Endometrial microvascular endothelial cells (primary cell): ENCODE data around the gene HEXIM2. TPM values are rescaled to one million over a fixed set of nuclear protein-coding genes. Genes with fewer than 3 reads are reported as not detected.

Experiments
- in situ Hi-C: cut with HindIII; loops from 2 replicates; pipeline ENCODE4 v1.10.0; 2017; ENCODE audit warnings: low sequenced_read_pairs, low pct_unique_long_range_greater_than_20kb; ENCODE audit errors: inconsistent ontology term
- total RNA-seq: library from RNA; depleted of rRNA; stranded (reverse); fragments of >200 nt; gene quantifications from one replicate; pipeline ENCODE4 v1.2.3, GENCODE V29; 2015; ENCODE audit errors: inconsistent ontology term

Gene HEXIM2
- total RNA-seq, 1 donor from 2014 or later = 5.1 TPM

DNA sequence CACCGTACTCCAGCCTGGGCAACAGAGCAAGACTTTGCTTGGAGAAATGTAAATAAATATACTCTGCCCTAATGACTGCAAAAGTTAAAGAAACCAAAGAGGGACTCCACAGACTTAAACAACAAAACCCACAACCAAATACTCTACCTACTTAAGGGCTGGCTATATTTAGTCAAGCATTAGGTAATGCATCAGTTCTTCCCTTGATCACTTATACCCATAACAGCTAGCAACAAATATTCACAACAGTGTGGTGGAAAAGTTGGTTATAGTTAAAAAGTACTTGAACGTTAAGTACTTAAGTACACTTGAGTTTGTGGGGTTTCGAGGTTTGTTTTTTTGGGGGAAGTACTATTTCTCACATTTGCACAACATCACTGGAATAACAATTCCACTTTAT lies 5.4 kb upstream of the HEXIM2 start:
- in situ Hi-C loops = no loop called here

- in situ Hi-C loops = no loop called here
These were observed 1.0 kb upstream of the HEXIM2 start for GRCh38 chr17:45160447-45161287.

GRCh38 chr17:45162025-45162687 lies 481 bp downstream of the HEXIM2 start:
- in situ Hi-C loops = no loop called here

GRCh38 chr17:45164734-45165269 lies 3.1 kb downstream of the HEXIM2 start:
- in situ Hi-C loops = no loop called here

- in situ Hi-C loops = no loop called here
These were observed 7.5 kb downstream of the HEXIM2 start for GRCh38 chr17:45168991-45169752.

- in situ Hi-C loops = no loop called here
These were observed 8.7 kb downstream of the HEXIM2 start for GRCh38 chr17:45170280-45170930.

GRCh38 chr17:45170931-45171337 lies 9.3 kb downstream of the HEXIM2 start:
- in situ Hi-C loops = no loop called here

- in situ Hi-C loops = no loop called here
These were observed 9.9 kb downstream of the HEXIM2 start for GRCh38 chr17:45171338-45172231.

GRCh38 chr17:45172232-45172540 lies 10.5 kb downstream of the HEXIM2 start:
- in situ Hi-C loops = no loop called here

DNA sequence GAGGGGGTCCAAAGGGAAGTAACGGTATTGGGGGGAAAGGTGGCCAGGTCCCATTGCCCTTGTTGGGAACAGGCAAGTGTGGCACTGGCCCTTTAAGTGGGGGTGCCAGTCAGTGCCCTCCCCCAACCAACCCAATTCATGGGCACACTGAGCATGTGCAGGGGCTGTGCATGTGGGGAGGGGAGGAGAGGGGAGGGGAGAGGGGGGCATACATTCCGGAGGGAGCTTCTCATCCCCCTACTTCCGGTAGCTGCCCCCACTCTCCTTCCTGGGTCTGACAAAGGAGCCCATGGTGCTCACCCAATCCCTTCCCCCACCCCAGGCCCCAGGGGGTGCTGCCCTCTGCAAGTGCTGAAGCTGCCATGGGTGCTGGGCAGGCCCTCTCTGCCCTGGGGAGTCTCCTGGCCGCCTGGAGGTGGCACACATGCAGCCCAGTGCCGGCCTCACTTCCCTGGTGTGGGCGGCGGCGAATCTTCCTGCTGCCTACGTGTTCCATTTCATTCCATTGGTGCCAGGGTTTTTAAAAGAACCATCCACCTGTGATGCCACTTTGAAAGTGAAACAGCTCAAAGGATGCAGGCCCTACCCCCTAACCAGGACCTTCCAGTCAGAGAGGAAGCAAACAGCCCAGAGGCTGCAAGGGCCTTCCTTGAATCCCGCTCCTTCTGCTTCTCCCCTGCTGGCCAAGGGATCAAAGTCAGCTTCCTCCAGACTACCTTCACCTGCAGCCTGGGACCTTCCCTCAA lies 11.0 kb downstream of the HEXIM2 start:
- in situ Hi-C loops = no loop called here

DNA sequence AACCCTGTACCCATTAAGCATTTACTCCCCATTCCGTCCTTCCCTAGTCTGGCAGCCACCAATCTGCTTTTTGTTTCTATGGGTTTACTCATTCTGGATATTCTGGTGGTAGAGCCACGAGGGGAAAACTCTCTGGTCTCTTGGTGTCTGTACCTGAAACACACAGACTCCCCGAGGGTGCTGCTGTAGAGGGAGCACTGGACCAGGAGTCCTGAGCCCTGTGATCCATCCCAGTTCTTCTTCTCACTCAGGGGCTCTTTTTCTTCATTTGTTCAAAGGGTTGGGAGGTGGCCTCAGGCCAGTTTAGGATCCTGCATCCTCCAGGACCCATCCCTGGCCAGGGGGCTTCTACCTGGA lies 14.1 kb downstream of the HEXIM2 start:
- in situ Hi-C loops = no loop called here

- in situ Hi-C loops = no loop called here
These were observed 15.9 kb downstream of the HEXIM2 start for GRCh38 chr17:45177563-45177962.

- in situ Hi-C loops = no loop called here
These were observed 22.5 kb downstream of the HEXIM2 start for GRCh38 chr17:45184144-45184543.

- in situ Hi-C loops = no loop called here
These were observed 25.2 kb downstream of the HEXIM2 start for GRCh38 chr17:45186801-45187354.

- in situ Hi-C loops = no loop called here
These were observed 27.3 kb downstream of the HEXIM2 start for GRCh38 chr17:45189009-45189408.

DNA sequence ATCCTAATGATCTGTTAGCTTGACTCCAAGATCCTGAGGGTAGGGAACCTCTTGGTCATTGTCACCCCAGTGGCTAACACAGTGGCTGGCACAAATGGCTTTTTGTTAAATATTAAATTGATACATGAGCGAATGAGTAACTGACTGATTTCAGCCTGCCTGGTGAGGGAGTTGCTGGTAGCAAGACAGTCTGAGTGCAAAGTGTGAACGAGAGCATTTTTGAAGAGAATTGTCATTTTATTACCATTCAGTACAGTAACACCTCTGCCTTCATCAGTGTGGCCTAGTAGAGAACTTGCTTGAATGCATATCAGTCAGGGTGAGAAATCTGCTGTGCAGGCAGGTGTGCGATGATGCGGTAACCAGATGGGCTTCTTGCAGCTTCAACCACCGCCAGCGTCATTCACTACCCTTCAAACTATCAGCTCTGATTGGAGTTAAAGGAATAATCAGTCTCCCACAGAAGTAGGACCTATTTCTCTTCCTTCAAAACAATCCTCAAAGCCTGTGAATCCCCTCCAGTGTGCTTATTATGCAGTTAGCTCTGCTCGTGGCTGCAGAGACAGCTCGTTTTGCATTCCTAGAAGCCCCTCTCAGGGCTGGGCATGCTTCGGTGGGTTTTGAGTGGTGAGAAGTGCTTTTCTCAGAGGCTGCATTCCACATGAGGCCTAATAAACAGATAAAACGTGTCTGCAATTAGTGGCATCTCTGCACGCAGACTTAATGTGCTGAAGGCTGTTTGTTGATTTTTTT lies 29.0 kb downstream of the HEXIM2 start:
- in situ Hi-C loops = no loop called here

GRCh38 chr17:45195424-45195823 lies 33.7 kb downstream of the HEXIM2 start:
- in situ Hi-C loops = no loop called here
